ENCODE data around the gene KRT3.

The KRT3 gene

DNA sequence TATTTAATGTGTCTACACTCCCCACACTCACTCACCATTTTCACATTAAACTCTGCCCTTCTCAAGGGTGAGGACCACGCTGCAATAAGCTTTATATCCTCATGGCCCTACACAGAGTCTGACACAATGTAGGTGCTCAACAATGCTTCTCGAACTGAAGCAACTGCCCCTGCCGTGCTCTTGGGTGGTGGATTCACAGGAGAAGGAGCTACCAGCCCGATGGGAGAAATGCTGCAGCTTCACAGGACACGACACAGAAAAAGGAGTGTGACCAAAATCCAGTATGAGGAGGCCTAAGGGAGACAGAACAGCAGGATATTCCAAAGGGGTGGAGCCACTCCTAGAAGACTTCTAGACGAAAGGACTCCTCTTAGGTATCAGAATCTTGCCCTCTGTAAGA, 6.5 kb upstream of the KRT3 start:
- no peak for FAIRE-seq
- DNase-seq (ENCODE audit: insufficient read length, low spot score), result no peak
- TF ChIP-seq, protein P1, sequence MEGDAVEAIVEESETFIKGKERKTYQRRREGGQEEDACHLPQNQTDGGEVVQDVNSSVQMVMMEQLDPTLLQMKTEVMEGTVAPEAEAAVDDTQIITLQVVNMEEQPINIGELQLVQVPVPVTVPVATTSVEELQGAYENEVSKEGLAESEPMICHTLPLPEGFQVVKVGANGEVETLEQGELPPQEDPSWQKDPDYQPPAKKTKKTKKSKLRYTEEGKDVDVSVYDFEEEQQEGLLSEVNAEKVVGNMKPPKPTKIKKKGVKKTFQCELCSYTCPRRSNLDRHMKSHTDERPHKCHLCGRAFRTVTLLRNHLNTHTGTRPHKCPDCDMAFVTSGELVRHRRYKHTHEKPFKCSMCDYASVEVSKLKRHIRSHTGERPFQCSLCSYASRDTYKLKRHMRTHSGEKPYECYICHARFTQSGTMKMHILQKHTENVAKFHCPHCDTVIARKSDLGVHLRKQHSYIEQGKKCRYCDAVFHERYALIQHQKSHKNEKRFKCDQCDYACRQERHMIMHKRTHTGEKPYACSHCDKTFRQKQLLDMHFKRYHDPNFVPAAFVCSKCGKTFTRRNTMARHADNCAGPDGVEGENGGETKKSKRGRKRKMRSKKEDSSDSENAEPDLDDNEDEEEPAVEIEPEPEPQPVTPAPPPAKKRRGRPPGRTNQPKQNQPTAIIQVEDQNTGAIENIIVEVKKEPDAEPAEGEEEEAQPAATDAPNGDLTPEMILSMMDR (IDR thresholded peaks at IDR 0.05; ENCODE audit: insufficient read depth, missing control alignments), result no peak

GRCh38 chr12:52801773-52802172, 5.9 kb upstream of the KRT3 start:
- DNase-seq (ENCODE audit: insufficient read length, low spot score) (no peak), FAIRE-seq (no peak)
- TF ChIP-seq, protein P1 (IDR thresholded peaks at IDR 0.05; ENCODE audit: insufficient read depth, missing control alignments), result no peak

- TF ChIP-seq, protein P1 (IDR thresholded peaks at IDR 0.05; ENCODE audit: insufficient read depth, missing control alignments), result no peak
- FAIRE-seq (no peak), DNase-seq (ENCODE audit: insufficient read length, low spot score) (no peak)
Observed at GRCh38 chr12:52800259-52800917, 4.5 kb upstream of the KRT3 start.

DNA sequence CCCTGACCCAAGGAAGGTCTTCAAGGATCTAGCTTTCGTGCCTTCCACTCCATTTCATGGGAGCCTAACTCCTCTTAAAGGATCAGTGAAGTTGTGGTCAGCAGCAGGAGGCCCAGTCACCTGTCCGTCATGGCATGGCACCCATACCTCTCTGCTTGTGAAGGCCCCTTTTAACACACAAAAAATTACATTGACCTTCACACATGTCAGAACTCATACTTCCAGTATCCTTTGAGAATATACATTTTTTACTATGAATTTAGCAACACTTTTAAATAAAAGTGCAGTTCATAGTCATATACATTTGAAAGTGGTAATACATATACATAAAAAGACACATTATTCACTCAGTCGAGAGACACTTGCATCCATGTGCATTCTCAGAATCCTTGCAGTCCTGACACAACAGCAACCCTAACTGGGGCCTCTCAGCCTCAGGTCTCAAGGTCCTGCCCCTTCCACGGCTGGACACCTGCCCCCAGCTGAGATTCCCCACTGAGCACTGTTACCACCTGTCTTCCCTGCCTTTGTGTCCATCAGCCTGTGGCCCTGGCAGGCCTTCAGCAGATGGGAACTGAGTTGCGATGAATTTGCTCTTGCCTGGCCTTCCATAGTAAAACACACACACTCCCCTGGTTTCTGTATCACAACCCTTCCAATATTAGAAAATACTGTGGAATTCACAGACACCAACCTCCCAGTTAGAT, 3.7 kb upstream of the KRT3 start:
- no peak for FAIRE-seq
- TF ChIP-seq, protein P1 (IDR thresholded peaks at IDR 0.05; ENCODE audit: insufficient read depth, missing control alignments), result no peak

DNA sequence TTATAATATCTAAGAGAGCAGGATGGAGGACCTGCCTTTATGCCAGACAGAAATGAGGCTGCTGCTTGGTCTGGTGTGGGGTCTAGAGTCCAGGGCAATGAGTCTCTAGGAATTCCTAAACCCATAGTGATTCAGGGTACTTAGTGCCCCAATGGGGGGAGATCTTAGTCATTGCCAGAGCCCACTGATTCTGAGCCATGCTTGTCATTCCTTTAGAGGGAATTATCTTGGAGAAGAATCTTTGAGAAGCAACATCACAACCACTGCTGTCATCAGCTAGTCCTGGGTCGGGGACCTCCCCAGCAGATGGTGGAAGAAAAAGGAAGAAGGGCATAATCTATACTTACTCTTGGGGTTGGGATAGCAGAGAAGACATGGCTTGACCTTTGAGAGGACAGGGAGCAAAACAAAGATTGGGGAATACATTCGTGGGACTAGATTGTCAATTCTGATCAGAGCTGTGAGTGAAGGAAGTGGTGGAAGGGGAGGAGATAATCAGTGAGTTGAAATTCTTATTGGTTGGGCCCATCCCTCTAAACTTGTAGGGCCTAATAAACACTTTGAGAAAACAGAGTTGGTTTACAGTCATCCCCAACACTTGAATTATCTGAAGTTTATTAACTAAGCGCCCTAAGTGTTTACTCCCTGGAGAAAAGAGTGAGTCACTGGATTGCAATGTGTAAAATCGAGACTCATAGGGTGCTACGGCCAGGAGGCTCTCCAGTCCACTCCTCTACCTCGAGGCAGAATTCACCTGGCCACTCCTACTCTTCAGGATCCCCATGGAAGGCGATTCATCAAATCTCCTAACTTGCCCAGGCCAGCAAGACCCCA, 3.0 kb upstream of the KRT3 start:
- TF ChIP-seq, protein P1 (IDR thresholded peaks at IDR 0.05; ENCODE audit: insufficient read depth, missing control alignments), result no peak
- no peak for FAIRE-seq
- DNase-seq (ENCODE audit: insufficient read length, low spot score), result no peak

More for the DNA sequence above, 3.7 kb upstream of the KRT3 start:
- DNase-seq (ENCODE audit: insufficient read length, low spot score), result no peak

GRCh38 chr12:52798003-52798670, 2.2 kb upstream of the KRT3 start:
- DNase-seq (ENCODE audit: insufficient read length, low spot score) (no peak), FAIRE-seq (no peak)
- TF ChIP-seq, protein P1 (IDR thresholded peaks at IDR 0.05; ENCODE audit: insufficient read depth, missing control alignments), result no peak
